Epithelial cell of esophagus (primary cell): Measurements from ENCODE around the gene TRAPPC1.

Experiments used
- DNase-seq: peaks from one replicate; pipeline ENCODE4 v3.0.0; 2010; ENCODE audit warnings: low read depth
- H3K4me3 ChIP-seq: 2 replicates; pipeline ENCODE4 v1.5.1; 2011; ENCODE audit warnings: mild to moderate bottlenecking, low read length, control low read depth
- TF ChIP-seq, protein P1 (sequence below): IDR thresholded peaks from 2 replicates; pipeline ENCODE4 v1.5.1; 2011; ENCODE audit warnings: low read depth, mild to moderate bottlenecking, low read length, control low read depth, inconsistent platforms; ENCODE audit not compliant: insufficient read depth; ENCODE audit errors: missing control alignments

The TRAPPC1 gene

GRCh38 chr17:7927596-7927995, 4.2 kb downstream of the TRAPPC1 start:
- TF ChIP-seq, protein P1, sequence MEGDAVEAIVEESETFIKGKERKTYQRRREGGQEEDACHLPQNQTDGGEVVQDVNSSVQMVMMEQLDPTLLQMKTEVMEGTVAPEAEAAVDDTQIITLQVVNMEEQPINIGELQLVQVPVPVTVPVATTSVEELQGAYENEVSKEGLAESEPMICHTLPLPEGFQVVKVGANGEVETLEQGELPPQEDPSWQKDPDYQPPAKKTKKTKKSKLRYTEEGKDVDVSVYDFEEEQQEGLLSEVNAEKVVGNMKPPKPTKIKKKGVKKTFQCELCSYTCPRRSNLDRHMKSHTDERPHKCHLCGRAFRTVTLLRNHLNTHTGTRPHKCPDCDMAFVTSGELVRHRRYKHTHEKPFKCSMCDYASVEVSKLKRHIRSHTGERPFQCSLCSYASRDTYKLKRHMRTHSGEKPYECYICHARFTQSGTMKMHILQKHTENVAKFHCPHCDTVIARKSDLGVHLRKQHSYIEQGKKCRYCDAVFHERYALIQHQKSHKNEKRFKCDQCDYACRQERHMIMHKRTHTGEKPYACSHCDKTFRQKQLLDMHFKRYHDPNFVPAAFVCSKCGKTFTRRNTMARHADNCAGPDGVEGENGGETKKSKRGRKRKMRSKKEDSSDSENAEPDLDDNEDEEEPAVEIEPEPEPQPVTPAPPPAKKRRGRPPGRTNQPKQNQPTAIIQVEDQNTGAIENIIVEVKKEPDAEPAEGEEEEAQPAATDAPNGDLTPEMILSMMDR = no peak
- DNase-seq = peak; percentile 41
- no peak overlapping the region for H3K4me3 ChIP-seq

DNA sequence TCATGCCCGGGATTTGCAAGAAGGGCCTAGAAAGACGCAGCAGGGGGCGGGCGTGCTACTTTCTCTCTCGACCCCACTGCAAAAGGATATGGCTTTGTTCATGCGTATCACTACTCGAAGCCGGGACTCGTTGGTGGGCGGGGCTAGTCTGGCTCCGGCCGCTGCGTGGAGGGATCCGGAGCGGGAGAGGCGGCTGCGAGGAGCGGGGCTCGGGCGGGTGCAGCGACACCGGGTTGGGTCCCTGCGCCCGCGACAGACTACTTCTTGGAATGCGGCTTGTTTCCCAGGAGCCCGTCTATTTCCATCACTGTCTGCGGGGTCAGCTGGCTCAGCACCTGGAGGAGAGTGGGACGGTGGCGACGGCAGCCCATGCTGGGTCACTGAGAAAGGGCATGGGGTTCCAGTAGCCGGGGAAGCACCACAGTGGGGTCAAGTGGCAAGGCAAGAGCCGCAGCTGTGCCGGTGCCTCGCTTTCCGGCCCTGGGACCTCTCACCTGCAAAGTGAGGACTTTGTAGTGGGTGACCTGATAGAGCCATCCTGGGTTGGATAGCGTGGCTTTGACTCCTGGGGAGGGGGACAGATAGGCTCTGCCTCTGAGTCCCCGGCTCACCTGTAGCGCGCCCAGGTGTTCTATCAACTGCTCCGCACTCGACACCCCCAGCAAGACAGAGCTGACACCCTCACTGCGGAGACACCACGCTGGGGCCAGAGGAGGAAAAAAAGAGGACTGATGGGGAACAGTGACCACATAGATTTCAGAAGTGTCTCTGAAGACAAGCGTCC, 8.7 kb downstream of the TRAPPC1 start:
- H3K4me3 ChIP-seq = peak overlapping the region; percentile 40
- DNase-seq = peak; percentile 69
- TF ChIP-seq, protein P1 = no peak

GRCh38 chr17:7922269-7922844, 9.4 kb downstream of the TRAPPC1 start:
- no peak for DNase-seq
- TF ChIP-seq, protein P1 = peak; percentile 13
- H3K4me3 ChIP-seq = peak overlapping the region; percentile 40

- peak; percentile 28 for DNase-seq
- H3K4me3 ChIP-seq = peak overlapping the region; percentile 55
- TF ChIP-seq, protein P1 = no peak
Measured at GRCh38 chr17:7916808-7917207, 14.9 kb downstream of the TRAPPC1 start.

- H3K4me3 ChIP-seq = peak overlapping the region; percentile 55
- TF ChIP-seq, protein P1 = no peak
- no peak for DNase-seq
Measured at GRCh38 chr17:7916385-7916682, 15.4 kb downstream of the TRAPPC1 start.

DNA sequence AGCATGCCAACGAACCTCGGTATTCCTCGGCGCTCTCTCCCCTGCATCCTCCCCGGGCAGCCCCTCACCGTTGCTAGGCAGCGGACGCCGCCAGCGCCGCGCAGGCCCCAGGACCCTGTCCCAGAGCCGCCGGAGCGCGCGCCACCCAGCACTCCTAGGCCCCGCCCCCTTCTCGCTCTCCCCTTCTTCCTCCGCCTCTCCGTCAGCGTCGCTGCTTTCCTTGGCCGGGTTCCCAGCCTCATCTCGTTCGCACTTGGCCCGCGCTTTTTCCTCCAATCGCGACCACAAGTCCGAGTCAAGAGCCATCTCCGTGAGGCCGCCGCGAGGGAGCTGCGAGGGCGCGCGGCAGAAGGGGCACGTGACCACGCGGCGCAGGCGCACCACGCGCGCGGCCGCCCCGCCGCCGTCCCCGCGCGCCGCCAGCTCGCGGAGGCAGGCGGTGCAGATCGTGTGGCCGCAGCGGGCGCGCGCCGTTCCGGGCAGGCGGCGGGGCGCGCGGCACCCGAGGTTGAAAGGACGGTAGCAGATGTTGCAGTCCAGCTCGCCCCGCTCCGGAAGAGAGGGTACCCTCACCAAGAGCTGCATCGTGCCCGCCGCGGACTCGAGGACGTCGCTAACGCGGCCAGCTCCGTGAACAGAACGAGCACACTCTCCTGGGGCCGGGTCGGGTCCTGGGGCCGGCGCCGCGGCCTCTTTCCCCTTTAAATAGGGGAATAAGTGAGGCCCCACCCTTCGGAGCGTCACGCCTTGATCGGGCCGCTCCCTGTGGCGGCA, 15.9 kb downstream of the TRAPPC1 start, which contains the start of gene RNF227:
RNF227 (minus strand) TSS at position 679 of the 774 bp plus-strand sequence; CDS start at position 585, 94 bp downstream.
- peak within 1 kb of the TSS; percentile 77 for H3K4me3 ChIP-seq
- TF ChIP-seq, protein P1 = no peak
- DNase-seq = peak; percentile 93
